GM23338 (cell line): Measurements from ENCODE around the gene TEX101. TPM values are rescaled to one million over a fixed set of nuclear protein-coding genes. Genes with fewer than 3 reads are reported as not detected.

Experiments
- ATAC-seq: fragments of 200-7000 bp; cut with Tn5 transposase; 3 replicates; pipeline ENCODE4 v1.9.1; 2020
- DNase-seq: peaks from one replicate; pipeline ENCODE4 v3.0.0-alpha.2; 2015; ENCODE audit warnings: low spot score
- H2AFZ ChIP-seq: fragments of 200-600 bp; sonication (generic); 2 replicates; pipeline ENCODE4 v1.8.0; 2016; ENCODE audit warnings: antibody characterized with exemption, mild to moderate bottlenecking, moderate library complexity
- H3F3A ChIP-seq: fragments of 200-600 bp; sonication (generic); replicated peaks from 2 replicates; pipeline ENCODE4 v1.8.0; 2017; ENCODE audit warnings: antibody characterized with exemption, mixed run types, low read depth
- H3K27ac ChIP-seq: fragments of 200-600 bp; sonication (generic); 2 replicates; pipeline ENCODE4 v1.6.1; 2016; ENCODE audit warnings: low read depth
- H3K27me3 ChIP-seq: fragments of 200-600 bp; sonication (generic); 2 replicates; pipeline ENCODE4 v1.8.0; 2016; ENCODE audit warnings: mild to moderate bottlenecking, mixed run types, moderate library complexity; ENCODE audit not compliant: insufficient read depth
- H3K36me3 ChIP-seq: fragments of 200-600 bp; sonication (generic); 2 replicates; pipeline ENCODE4 v1.8.0; 2016; ENCODE audit warnings: mild to moderate bottlenecking; ENCODE audit not compliant: insufficient read depth
- H3K4me1 ChIP-seq: fragments of 200-600 bp; sonication (generic); 2 replicates; pipeline ENCODE4 v1.8.0; 2016; ENCODE audit warnings: mild to moderate bottlenecking, moderate library complexity; ENCODE audit not compliant: insufficient read depth
- H3K4me2 ChIP-seq: fragments of 200-600 bp; sonication (generic); 2 replicates; pipeline ENCODE4 v1.7.1; 2017; ENCODE audit warnings: mixed run types
- H3K4me3 ChIP-seq: fragments of 200-600 bp; sonication (generic); 2 replicates; pipeline ENCODE4 v1.6.1; 2016; ENCODE audit warnings: mixed run types
- H3K79me2 ChIP-seq: fragments of 200-600 bp; sonication (generic); replicated peaks from 2 replicates; pipeline ENCODE4 v1.8.0; 2017; ENCODE audit warnings: mild to moderate bottlenecking; ENCODE audit not compliant: insufficient read depth
- H3K9me2 ChIP-seq: fragments of 200-600 bp; sonication (generic); 2 replicates; pipeline ENCODE4 v1.8.0; 2017; ENCODE audit not compliant: insufficient read depth
- H4K20me1 ChIP-seq: fragments of 200-600 bp; sonication (generic); replicated peaks from 2 replicates; pipeline ENCODE4 v1.8.0; 2017; ENCODE audit warnings: mild to moderate bottlenecking; ENCODE audit not compliant: insufficient read depth
- H3K27ac Mint-ChIP-seq: 2 replicates; pipeline ENCODE4 v1.8.0; 2020; ENCODE audit warnings: inconsistent platforms, mild to moderate bottlenecking, moderate library complexity, mixed read lengths
- H3K27me3 Mint-ChIP-seq: 3 replicates; pipeline ENCODE4 v1.8.0; 2022; ENCODE audit warnings: low read depth, mild to moderate bottlenecking, moderate library complexity, mixed read lengths, inconsistent platforms; ENCODE audit not compliant: insufficient read depth, poor library complexity
- H3K36me3 Mint-ChIP-seq: 3 replicates; pipeline ENCODE4 v1.8.0; 2021; ENCODE audit warnings: low read depth, mild to moderate bottlenecking, inconsistent platforms, moderate library complexity, mixed read lengths
- H3K4me1 Mint-ChIP-seq: 3 replicates; pipeline ENCODE4 v1.8.0; 2020; ENCODE audit warnings: mild to moderate bottlenecking, inconsistent platforms, mixed read lengths
- H3K4me3 Mint-ChIP-seq: 3 replicates; pipeline ENCODE4 v1.8.0; 2021; ENCODE audit warnings: moderate library complexity, mild to moderate bottlenecking, inconsistent platforms, mixed read lengths
- H3K9me3 Mint-ChIP-seq: 3 replicates; pipeline ENCODE4 v1.8.0; 2020; ENCODE audit warnings: moderate library complexity, mild to moderate bottlenecking, inconsistent platforms, mixed read lengths
- CREB1 ChIP-seq: fragments of 250-450 bp; sonication (Bioruptor Pico); IDR thresholded peaks from 2 replicates; pipeline ENCODE4 v1.5.0; 2020; ENCODE audit warnings: low read depth, mild to moderate bottlenecking, moderate library complexity
- CTCF ChIP-seq, 2 experiments: fragments of 200-600 bp in 1 of 2; sonication (generic) in 1 of 2; conservative IDR thresholded peaks; 2 replicates each; pipeline versions ENCODE4 v1.5.1 to v1.6.1; 2016 to 2017; ENCODE audit warnings: antibody characterized with exemption in 2 of 2, low read depth in 2 of 2, mild to moderate bottlenecking in 2 of 2, moderate library complexity in 1 of 2
- ETS1 ChIP-seq: IDR thresholded peaks from 2 replicates; pipeline ENCODE4 v1.6.1; 2016; ENCODE audit warnings: antibody characterized with exemption
- EZH2 ChIP-seq: fragments of 200-600 bp; sonication (generic); IDR thresholded peaks from one replicate; pipeline ENCODE4 v1.8.0; 2017; ENCODE audit warnings: antibody characterized with exemption, mild to moderate bottlenecking, low read depth; ENCODE audit not compliant: unreplicated experiment
- EZH2phosphoT487 ChIP-seq: fragments of 200-600 bp; sonication (generic); IDR thresholded peaks from one replicate; pipeline ENCODE4 v1.8.1; 2018; ENCODE audit warnings: antibody characterized with exemption; ENCODE audit not compliant: unreplicated experiment
- JUNB ChIP-seq: IDR thresholded peaks from one replicate; pipeline ENCODE4 v1.6.1; 2016; ENCODE audit warnings: antibody characterized with exemption; ENCODE audit not compliant: unreplicated experiment
- NANOG ChIP-seq: IDR thresholded peaks from 2 replicates; pipeline ENCODE4 v1.6.1; 2016; ENCODE audit warnings: antibody characterized with exemption, borderline replicate concordance
- POLR2AphosphoS5 ChIP-seq: IDR thresholded peaks from 2 replicates; pipeline ENCODE4 v1.6.1; 2016; ENCODE audit warnings: antibody characterized with exemption, low read depth
- REST ChIP-seq: IDR thresholded peaks from one replicate; pipeline ENCODE4 v1.6.1; 2018; ENCODE audit warnings: antibody characterized with exemption; ENCODE audit not compliant: unreplicated experiment
- STAT1 ChIP-seq: IDR thresholded peaks from one replicate; pipeline ENCODE4 v1.6.1; 2016; ENCODE audit warnings: antibody characterized with exemption; ENCODE audit not compliant: unreplicated experiment
- ZNF331 ChIP-seq: fragments of 250-450 bp; sonication (Bioruptor Pico); IDR thresholded peaks from 2 replicates; pipeline ENCODE4 v1.5.0; 2020; ENCODE audit warnings: low read depth, mild to moderate bottlenecking, moderate library complexity
- ZNF462 ChIP-seq: fragments of 250-450 bp; sonication (Bioruptor Pico); IDR thresholded peaks from 2 replicates; pipeline ENCODE4 v1.5.0; 2020; ENCODE audit warnings: mild to moderate bottlenecking, moderate library complexity
- polyA plus RNA-seq: library from polyadenylated mRNA; unstranded; fragments of >200 nt; fragmentation: Nextera tagmentation; extraction: Ambion mirVana; gene quantifications from 2 replicates; pipeline ENCODE4 v1.2.1, GENCODE V29; 2016
- total RNA-seq: library from RNA; depleted of rRNA; stranded (reverse); fragments of >200 nt; shearing (Covaris generic); gene quantifications from 2 replicates; pipeline ENCODE4 v1.2.3, GENCODE V29; 2014

TEX101 gene
- total and polyA plus RNA-seq, 2 experiments from 2014 or later = not detected

GRCh38 chr19:43422000-43422688, 7.5 kb downstream of the TEX101 start (continued):
- TF ChIP-seq ZNF462 (CRISPR knock-in tag) (no peak), CREB1 (no peak), POLR2AphosphoS5 (no peak), NANOG (no peak), ZNF331 (CRISPR knock-in tag) (no peak)

GRCh38 chr19:43422689-43423066, 8.0 kb downstream of the TEX101 start:
- DNase-seq (no peak), ATAC-seq (no peak)
- H3K36me3 ChIP-seq = 0 out of 2 replicates have a peak, but pooled peaks cover 5% of the 10 kb centered on the region
- H3K4me2 ChIP-seq = no peak overlapping the region
- no peak overlapping the region for H3K4me3 ChIP-seq
- no peaks in the 10 kb centered on the region for H3K79me2 ChIP-seq
- H3F3A ChIP-seq = no peaks in the 10 kb centered on the region
- Mint-ChIP-seq H3K27me3 (peaks cover 17% of the 10 kb centered on the region), H3K27ac (no peak overlapping the region), H3K4me3 (no peak overlapping the region), H3K36me3 (no peaks in the 10 kb centered on the region), H3K4me1 (peaks cover 24% of the 10 kb centered on the region), H3K9me3 (0 out of 3 replicates have a peak, but pooled peaks cover 8% of the 10 kb centered on the region)
- no peak overlapping the region for H3K27ac ChIP-seq
- H3K27me3 ChIP-seq = no peaks in the 10 kb centered on the region
- H3K4me1 ChIP-seq = peaks cover 20% of the 10 kb centered on the region
- peaks cover 9% of the 10 kb centered on the region; the same call in 1 of the 2 replicates for H3K9me2 ChIP-seq
- H4K20me1 ChIP-seq = no peaks in the 10 kb centered on the region
- H2AFZ ChIP-seq = no peak overlapping the region
- TF ChIP-seq POLR2AphosphoS5 (no peak), JUNB (no peak), EZH2 (no peak), STAT1 (no peak), REST (no peak), ETS1 (no peak), ZNF331 (CRISPR knock-in tag) (no peak), CTCF (conservative IDR thresholded peaks at IDR 0.05; ENCODE audit: low read depth in 2 of 2) (no peak), CREB1 (no peak), EZH2phosphoT487 (no peak)
